HTR-8/SVneo (cell line): ENCODE measurements around the gene FKBP14.
"Not testable (repeated sequence)": the region's sequence is repeated elsewhere in the genome, so short reads cannot be mapped to it uniquely, and the experiment has no call there.

Experiments used
- DNase-seq: peaks from one replicate; pipeline ENCODE4 v3.0.0; 2011; ENCODE audit warnings: low spot score, mixed read lengths; ENCODE audit not compliant: insufficient read length
- FAIRE-seq: peaks from 2 replicates; lab custom pipeline; 2011; peaks lifted over from hg19 to GRCh38; lab: Jason Lieb, UNC

FKBP14 gene, protein sequence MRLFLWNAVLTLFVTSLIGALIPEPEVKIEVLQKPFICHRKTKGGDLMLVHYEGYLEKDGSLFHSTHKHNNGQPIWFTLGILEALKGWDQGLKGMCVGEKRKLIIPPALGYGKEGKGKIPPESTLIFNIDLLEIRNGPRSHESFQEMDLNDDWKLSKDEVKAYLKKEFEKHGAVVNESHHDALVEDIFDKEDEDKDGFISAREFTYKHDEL

DNA sequence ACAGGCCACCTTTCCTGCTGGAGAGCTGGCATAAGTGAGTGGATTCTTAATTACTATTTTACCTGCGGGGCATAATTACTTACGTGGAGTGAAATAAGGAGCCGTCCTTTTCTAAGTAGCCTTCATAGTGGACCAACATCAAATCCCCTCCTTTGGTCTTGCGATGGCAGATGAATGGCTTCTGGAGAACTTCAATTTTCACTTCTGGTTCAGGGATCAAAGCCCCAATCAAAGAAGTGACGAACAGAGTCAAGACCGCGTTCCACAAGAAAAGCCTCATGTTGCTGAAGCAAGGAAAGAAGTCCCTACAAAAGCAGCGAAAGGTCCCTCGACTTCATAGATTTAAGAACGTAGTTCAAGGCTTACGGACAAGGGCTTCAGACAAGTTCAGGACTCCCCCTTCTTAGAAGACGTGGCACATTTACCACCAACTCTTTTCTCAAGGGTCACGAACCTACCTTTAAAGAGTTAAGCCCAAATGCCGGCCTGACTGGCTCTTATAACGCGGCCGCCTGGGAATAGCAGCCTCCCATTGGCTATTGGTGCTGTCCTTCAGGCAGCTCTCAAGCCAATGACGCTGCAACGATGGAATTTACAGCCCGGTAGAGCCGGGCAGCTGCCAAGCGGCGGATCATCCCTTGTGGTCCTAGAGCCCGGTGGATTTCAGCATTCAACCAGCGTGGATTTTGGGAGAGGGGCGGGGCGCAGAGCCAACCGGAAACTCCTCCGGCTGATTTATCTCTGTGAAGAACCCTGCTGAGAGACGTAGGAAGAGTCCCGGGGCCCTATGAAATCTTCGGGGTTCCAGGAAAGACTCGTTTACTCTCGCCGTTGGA lies at the start of gene FKBP14:
FKBP14 (minus strand) TSS at position 474 of the 836 bp plus-strand sequence; CDS start at position 280, 194 bp downstream.
- peak; percentile 57 for FAIRE-seq
- DNase-seq, result peak; percentile 97

DNA sequence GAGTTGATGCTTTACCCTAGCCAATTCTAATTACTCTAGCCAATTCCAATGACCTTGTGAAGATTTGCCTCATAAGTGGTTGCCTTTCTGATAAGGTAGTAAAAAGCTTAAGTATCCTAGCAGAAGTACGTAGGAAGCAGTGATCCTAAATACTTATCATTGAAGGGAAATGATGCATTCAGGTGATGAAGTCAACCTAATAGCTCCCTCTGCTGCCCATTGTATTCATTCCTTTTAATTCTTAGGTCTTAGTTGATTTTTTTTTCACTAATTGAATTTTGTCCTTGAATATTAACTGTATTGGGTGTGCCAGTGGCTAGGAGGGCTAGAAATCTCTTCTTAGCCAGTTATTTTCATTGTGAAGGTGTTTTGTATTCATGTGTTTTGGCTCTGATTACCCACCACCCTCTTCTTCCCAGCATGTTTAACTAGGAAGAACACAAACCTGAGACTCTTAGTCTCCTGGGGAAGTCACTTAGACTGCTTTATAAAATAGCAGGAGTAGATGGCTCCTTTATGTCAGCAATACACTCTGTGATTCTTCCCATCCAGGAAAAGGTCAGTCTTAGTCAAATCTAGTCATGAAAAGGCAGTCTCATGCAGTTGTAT lies 48.0 kb upstream of the FKBP14 start:
- no peak for FAIRE-seq
- DNase-seq, result no peak

DNA sequence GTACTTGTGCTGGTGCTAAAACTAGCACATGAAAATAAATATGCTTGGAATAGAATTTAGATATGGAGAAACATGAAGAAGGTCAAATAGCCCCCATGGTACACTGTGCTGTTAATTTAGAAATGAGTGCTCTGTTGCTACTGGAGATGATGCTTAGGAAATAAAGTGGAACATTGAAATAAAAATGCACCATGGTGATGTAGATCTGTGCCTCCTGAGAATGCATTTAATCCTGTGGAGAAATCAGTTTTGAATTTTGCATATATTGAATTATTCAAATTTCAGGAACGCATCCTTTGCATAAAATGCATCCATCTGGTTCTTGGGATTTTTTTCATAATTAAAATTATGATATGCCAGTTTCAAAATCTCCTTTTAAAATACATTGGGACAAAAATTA lies 46.2 kb upstream of the FKBP14 start:
- DNase-seq (no peak), FAIRE-seq (no peak)

DNA sequence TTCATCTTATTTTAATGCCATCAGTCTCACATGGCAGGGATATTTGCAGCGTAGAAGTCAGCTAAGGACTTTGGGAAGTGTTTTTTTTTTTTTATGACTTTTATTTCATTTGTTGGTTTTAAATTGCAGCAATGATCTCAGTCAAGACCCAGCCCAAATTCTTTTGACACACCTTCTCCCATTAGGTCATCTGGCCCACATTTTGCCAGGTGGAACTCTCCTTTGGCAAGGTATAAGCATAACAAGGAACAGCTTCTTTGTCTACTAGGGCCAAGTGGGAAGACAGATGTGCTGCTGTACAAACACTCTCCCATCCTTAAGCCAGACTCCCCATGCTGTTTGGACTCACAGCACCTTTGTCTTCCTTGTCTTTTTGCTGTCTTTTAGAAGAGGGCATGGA lies 43.5 kb upstream of the FKBP14 start:
- no peak for DNase-seq
- FAIRE-seq, result no peak

DNA sequence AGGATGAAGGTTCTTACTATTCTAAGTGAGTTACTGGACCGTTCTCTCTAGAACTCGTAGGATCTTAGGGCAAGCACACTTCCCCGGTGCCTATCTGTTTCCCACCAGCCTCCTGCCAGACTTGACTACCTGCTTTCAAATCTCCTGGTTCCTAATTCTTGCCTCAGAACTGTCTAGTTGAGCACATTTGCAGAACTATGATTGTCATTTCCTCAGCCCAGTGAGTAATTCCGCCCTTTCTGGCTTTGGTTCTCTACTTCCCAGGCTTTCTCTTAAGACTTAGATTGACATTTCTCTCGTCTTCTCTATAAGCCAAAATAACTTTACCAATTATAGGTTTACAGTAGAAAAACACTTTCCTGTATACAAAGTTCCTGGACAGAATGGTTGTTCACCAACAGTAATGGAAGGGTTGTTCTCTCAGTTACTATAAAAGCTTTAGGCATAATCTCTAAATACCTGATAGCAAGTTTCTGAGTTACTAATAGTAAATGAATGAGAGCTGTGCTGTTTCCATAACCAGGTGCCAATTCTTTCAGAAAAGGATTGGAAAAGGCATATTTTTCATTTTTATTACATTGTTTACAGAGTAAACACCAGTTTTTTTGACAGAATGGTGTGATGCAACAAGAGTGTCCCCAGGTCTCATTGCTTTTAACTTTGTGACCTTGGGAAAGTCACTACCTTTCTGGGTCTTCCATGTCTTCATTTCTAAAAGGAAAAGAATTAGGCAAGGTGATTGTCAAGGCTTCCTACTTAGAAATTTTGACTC lies 42.8 kb upstream of the FKBP14 start:
- DNase-seq, result no peak
- FAIRE-seq, result no peak

DNA sequence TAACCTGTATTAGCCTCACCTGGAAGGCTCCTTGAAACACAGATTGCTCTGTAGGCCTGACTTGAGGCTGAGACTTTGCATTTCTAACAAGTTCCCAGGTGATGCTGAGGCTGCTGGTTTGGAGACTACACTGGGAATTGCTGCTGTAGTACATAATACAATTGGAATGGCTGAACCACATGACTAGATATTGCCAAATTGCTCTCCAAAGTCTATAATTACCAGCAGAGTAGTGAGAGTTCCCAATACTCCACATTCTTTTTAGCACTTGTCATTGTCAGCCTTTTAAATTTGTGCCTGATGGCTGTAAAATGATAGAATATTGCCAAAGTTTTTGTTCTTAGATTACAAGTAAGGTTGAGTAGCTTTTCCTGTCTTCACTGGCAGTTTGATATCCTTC lies 41.6 kb upstream of the FKBP14 start:
- FAIRE-seq, result no peak
- peak; percentile 20 for DNase-seq

DNA sequence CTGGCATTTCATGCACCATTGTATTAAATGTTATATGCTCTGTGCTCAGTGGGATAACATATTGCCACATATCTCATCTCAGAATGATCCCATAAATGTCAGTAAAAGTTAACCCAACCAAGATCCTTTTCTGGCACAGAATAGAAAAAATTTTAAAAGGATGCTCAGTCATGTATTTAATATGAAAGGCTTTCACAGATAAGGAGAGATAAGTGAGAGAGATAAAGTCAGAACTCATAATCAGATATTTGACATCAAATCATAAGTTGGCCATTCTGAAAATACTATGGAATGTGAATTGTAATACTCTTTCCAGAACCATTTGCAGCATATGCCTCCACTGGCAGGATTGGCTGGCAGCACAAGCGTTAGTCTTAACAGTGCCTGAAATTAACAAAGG lies 40.2 kb upstream of the FKBP14 start:
- FAIRE-seq, result no peak
- no peak for DNase-seq

DNA sequence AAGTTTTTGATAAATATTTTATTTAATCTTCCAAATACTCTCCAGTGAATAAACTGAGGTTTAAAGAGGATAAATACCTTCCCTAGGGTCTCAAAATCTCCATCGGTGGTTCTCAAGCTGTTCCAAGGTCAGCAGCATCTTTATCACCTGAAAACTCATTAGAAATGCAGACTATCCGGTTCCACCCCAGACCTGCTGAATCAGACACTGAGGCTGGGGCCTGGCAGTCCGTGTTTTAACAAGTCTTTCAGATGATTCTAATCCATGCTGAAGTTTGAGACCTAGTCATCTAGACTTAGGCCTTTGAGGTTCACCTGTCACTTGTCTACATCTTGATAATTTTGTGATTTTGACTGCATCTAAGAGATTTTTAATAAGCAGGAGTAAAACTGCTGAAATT lies 39.2 kb upstream of the FKBP14 start:
- DNase-seq (no peak), FAIRE-seq (no peak)

DNA sequence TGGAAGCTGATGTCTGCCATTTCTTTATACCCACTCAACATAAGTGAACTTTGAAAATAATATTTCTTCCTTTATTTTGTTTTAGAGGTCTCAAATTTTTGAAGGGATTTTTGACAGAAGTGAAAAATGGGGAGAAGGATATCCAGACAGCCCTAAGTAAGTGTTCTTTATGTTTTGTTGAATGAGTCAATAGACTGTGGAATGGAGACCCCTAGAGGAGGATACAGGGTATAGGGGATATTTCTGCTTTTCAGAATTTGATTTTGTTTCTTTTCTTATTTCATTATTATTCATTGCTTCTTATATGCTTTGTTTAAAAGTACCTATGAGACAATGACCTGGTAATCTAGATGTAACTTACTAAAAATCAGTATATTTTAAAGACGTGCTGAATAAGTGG lies 36.1 kb upstream of the FKBP14 start:
- DNase-seq, result peak; percentile 39

DNA sequence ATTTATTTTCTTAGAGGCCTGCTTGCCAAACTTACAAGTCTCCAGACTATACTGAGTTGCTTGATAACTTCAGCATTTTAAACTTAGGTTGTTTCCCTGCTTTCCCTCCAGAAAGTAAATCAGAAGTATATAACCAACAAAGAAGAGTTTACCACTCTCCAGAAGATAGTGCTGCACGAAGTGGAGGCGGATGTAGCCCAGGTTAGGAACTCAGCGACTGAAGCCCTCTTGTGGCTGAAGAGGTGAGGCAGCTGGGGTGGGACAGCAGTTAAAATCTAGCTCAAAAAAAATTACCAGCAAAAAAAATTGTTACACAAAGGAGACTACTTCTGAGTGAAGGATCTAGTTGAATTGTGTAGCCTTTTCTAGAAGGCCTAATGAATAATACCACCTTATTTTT lies 35.3 kb upstream of the FKBP14 start:
- not testable (repeated sequence) for FAIRE-seq
- DNase-seq, result peak; percentile 15

More for the DNA sequence above, 36.1 kb upstream of the FKBP14 start:
- FAIRE-seq, result no peak

DNA sequence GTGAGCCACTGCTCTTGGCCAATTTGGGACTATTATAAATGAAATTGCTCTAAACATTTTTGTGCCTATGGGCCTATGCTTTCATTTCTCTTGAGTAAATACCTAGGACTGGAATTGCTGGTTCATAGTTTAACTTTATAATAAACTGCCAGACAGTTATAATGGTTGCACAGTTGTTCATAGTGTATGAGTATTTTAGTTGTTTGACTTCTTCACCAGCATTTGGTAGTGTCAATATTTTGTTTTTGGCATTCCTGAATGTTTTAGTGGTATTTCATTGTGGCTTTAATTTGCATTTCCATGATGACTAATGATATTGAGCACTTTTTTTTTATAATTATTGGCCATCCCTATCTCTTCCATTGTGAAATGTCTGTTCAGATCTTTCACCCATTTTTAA lies 31.2 kb upstream of the FKBP14 start:
- no peak for FAIRE-seq
- DNase-seq, result no peak

DNA sequence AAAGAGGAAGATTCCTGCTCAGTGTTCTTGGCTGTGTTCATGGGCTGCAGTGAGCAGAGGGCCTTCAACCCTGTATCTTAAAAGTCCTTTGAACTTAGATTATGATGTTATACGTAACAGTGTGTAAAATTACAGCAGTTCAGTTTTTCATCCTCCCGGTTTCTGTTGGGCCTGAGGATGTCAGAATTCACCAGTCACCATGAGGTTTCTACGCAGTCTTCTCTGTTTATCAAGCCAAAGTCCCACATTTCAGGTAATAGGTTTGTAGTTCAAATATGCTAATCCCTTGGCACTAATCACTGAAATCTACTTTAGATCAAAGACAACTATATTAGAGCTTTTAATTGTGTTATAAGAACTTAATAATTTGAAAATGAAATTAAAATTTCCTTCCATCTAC lies 26.6 kb upstream of the FKBP14 start:
- no peak for DNase-seq
- FAIRE-seq, result no peak

DNA sequence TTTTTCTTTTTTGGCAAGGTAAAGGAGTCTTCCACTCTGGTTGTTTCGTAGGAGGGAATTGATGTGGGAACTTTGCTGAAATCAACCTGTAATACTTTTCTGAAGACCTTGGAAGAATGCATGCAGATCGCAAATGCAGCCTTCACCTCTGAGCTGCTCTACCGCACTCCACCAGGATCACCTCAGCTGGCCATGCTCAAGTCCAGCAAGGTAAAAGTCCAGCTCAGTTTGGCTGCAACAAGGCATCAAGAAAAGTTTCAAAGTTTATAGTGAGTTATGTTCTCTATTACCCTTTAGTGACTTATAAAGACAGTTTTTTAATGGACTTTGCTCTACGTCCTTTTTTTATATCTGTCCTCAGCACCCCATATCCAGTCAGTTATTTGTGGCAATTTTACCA lies 22.7 kb upstream of the FKBP14 start:
- DNase-seq, result no peak
- no peak for FAIRE-seq

DNA sequence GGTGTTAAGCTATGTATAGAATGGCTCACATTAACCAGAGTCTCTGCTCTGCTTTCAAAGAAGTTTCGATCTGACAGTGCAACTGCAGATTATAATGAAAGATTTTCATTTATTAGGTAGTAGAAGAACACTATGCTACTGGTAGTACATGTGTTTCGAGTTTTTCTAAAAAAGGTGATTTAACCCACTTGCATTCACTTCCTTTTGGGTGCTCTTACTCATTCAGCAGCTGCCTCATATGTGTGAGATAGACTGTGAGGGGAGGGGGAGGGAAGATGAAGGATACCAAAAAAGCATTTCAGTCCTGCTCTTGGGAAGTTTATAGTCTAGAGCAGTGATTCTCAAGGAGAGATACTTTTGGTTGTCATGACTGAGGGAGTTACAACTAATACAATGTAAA lies 22.1 kb upstream of the FKBP14 start:
- DNase-seq (no peak), FAIRE-seq (no peak)

DNA sequence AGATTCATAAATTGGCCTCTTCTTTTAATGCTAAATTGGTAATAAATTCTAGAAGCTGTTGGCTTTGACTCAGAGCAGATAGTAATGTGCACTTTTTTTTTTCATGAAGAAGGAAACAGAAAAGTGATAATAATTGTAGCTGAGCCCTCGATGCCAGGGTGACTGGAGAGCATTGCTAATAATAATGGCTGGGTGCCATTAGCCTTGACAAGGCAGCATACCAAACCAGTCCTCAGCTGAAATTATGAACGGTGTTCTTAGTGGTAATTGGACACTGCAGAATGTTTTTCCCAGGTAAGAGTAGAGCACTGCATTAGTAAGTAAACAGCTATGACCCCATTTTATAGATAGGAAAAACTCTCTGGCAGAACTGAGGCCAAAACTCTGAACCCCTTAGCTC lies 20.6 kb upstream of the FKBP14 start:
- FAIRE-seq, result no peak

DNA sequence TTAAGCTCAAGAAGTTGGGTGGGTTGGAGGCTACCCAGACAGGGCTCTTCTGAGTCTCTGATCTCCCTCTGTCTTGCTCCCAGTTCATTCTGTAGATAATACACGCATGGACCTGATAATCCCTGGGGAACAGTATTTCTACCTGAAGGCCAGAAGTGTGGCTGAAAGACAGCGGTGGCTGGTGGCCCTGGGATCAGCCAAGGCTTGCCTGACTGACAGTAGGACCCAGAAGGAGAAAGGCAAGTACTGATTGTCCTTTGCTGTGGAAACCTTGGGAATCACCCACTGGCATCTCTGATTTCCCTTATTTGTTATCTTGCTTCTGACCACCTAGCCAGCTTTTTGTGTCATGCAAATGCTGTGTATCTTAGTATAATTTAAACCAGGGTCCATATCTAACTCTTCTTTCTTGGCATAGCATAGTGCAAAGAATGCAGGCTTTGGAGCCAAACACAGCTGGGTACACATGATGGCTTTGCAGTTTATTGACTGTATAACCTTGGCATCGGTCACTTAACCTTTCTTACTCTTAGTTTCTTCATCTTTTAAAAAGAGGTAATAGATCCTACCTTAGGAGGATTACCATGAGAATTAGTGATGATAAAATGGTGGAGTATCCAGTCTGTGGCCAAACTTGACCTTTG lies 19.7 kb upstream of the FKBP14 start:
- DNase-seq, result no peak
- no peak for FAIRE-seq

More for the DNA sequence above, 20.6 kb upstream of the FKBP14 start:
- no peak for DNase-seq

DNA sequence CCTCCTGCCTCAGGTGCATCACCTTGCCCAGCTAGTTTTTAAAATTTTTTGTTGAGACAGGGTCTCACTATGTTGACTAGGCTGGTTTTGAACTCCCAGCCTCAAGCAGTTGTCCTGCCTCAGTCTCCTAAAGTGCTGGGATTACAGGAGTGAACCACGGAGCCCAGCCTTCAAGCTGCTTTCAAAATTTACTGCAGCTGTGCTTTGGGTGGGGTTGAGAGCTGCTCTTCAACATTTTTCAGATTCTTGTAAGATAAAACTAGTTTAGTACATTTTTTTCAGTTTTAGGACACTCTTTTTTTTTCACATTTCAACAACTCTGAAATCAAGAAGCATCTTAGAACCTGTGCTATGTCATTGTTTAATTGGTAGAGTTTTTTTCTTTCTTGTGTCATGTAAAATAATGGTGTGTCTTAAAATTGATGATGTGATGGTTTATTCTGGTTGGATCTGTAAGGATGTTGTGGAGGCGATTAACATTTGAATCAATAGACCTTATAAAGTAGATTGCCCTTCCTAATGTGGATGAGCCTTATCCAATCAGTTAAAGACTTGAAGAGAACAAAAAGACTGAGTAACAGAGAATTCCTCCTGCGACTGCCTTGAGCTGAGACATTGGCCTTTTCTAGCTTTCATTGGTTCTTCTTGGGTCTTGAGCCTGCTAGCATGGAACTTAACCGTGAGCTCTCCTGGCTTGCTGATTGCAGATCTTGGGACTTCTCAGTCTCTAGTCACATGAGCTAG lies 15.2 kb upstream of the FKBP14 start:
- FAIRE-seq, result no peak
- no peak for DNase-seq

DNA sequence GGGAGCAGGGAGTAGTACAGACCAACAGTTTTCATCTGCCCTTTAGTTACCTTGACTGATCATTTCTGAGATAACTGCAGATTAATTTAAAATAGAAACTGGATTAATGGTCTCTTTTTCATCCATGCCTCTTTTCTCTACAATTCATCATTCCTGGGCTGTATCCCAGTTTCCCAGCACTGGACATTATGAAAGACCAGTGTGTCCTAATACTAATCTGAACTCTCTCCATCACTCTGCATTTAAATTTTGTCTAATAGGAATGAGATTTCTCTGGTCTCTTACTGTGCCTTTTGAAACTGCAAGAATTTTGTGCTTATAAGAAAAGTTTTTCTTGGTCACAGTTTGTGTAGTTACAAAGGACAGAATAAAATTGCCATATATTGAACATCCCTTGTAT lies 14.4 kb upstream of the FKBP14 start:
- FAIRE-seq (no peak), DNase-seq (no peak)

DNA sequence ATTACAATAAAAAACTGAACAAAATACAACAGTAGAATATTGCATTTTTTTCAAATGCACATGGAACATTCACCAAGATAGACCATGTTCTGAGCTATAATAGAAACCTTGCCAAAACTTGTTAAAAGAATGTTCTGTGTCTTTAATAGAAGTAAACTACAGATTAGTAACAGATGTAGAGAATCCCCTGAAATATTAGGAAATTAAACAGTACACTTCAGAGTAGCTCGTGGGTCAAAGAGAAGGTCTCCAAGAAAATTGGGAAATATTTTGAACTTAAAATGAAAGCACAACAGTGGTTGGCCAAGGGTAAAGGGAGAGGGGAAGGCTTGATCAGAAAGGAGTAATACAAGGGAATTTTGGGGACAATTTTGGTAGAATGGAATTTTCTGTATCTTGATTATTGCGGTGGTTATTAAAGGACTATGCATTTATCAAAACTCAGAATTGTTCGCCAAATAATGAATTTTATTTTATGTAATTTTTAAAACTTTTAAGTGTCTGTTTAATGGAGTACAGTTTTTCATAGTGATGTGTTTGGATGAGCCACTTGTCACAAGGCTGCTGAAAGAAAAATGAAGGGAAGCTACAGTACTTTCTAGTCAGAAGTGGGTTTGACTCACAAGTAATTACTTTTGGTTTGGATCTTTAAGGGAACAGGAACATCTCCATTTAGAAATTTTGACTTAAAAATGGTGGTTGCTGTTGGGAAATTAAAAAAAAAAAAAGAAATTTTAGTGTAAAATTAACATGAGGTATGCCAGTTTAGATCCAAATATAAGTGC lies 11.9 kb upstream of the FKBP14 start:
- FAIRE-seq (no peak), DNase-seq (no peak)
